G401.6 (cell line): ENCODE measurements around the gene DNASE1L2.

Experiments used
- FAIRE-seq: peaks from 2 replicates; lab custom pipeline; 2012; peaks lifted over from hg19 to GRCh38; lab: Jason Lieb, UNC

Gene DNASE1L2

DNA sequence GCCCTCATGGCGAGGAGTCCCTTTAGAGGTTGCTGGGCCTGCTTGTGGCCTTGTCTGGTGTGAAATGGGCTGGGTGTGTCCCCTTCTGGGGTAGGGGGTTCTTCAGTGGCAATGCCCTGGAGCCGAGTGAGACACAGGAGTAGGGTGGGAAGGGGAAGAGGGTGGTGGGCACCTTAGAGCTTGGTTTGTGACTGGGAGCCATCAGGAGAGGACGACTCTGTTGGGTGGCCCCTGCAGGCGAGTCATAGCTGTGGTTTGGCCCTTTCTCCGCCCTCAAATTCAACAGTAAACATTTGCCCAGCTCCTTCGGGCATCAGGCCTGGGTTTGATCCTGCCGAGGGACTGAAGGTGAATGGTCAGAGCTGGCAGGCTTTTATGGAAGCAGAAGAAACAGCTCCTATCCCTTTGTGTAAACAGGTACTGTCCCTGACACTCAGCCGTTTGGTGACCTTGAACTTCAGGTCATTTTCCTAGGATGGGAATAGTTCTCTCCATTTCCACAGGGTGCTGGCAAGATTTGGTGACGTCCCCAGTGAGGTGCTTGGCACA, 9.9 kb upstream of the DNASE1L2 start:
- FAIRE-seq: no peak

GRCh38 chr16:2226918-2227317, 9.3 kb upstream of the DNASE1L2 start:
- no peak for FAIRE-seq

- FAIRE-seq: no peak
Measured at GRCh38 chr16:2228161-2228824, 8.0 kb upstream of the DNASE1L2 start.

- FAIRE-seq: no peak
Measured at GRCh38 chr16:2229091-2229490, 7.2 kb upstream of the DNASE1L2 start.

DNA sequence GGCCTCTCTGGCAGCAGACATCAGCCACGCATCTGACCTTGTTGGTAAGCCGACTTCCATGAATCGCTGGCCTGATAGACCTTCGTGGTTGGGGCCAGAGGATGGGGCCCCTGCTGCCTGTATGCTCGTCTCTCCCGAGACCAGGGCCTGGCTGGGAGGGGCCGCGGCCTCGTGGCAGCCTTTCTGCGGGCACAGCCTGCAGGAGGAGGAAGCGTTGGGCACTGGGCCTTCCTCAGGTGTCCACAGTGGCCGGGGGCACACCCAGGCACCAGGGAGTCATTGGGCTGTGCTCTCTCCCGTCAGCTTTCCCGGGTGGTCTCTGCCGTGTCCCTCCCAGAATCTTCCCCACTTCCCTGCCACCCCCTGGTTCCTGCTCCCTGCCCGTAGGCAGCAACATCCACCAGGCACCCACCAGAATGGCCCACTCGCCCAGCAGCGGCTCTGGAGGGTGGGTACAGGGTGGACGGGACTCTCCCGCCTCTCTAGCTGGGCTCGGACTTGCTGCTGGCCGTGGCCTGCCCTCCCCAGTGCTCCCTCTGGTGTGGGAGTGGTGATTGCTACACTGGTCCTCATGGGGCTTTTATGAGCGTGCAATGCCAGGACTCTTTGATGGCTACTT, 6.5 kb upstream of the DNASE1L2 start:
- FAIRE-seq: no peak

- FAIRE-seq: no peak
Measured at GRCh38 chr16:2230376-2230775, 5.9 kb upstream of the DNASE1L2 start.

GRCh38 chr16:2231016-2231931, 5.0 kb upstream of the DNASE1L2 start:
- FAIRE-seq: no peak

DNA sequence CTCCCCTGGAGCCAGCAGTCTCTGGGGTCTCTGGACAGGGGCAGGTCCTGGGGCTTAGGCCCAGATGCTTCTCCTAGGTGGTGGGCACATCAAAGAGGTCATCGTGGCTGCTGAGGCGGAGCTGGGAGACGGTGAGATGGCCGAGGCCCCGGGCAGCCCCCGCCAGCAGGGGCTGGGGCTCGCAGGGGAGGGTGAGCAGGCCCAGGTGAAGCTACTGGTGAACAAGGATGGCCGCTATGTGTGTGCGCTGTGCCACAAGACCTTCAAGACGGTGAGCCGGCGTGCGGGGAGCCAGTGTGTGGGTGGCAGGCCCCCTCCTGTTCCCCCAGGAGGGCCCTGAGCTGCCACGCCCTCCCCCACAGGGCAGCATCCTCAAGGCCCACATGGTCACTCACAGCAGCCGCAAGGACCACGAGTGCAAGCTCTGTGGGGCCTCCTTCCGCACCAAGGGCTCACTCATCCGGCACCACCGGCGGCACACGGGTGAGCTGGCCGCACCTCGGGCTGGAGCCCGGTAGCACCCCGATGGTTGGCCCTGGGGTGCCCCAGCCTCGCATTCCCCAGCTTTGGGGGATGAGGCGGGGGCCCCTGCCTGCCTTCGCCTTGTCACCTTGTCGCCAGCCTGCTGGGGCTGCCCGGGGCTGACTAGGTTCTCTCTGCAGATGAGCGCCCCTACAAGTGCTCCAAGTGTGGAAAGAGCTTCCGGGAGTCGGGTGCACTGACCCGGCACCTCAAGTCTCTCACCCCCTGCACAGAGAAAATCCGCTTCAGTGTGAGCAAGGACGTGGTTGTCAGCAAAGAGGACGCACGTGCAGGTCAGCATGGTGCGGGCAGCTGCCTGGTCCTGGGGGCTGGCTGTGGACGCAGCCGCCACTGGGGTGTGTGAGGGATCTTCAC, 3.9 kb upstream of the DNASE1L2 start:
- no peak for FAIRE-seq

DNA sequence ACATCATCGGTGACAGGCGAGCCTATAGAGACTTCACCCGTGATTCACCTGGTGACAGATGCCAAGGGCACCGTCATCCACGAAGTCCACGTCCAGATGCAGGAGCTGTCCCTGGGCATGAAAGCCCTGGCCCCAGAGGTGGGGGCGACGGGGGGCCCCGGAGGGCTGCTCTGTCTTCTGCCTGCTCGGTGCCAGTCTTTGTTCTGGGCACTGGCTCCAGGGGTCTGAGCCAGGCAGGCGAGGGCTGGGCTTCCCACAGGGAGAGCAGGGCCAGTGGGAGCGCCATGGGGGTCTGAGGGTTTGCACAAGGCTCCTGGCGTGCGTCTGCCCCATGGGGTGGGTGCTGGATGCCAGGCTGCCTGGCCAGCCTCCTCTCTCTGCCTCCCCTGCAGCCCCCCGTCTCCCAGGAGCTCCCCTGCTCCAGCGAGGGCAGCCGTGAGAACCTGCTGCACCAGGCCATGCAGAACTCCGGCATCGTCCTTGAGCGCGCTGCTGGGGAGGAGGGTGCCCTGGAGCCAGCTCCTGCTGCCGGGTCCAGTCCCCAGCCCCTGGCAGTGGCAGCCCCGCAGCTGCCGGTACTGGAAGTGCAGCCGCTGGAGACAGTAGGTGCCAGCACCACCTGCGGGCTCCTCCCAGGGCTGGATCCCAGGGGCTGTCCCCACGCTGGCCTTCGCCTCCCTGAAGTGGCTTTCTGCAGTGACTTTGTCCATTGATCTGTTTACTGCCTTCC, 3.0 kb upstream of the DNASE1L2 start:
- no peak for FAIRE-seq

GRCh38 chr16:2233872-2234812, 2.1 kb upstream of the DNASE1L2 start:
- FAIRE-seq: no peak

DNA sequence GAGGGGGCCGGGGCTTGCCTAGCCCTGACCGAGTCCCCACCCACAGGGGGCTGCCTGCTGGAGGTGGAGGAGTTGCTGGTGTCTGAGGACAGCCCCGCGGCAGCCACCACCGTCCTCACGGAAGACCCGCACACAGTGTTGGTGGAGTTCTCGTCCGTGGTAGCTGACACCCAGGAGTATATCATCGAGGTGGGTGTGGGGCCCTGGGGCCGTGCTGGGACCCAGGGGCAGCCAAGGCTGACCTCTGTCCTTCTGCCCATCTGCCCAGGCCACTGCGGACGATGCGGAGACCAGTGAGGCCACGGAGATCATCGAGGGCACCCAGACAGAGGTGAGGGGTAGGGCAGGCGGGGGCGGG, 1.5 kb upstream of the DNASE1L2 start:
- FAIRE-seq: no peak

DNA sequence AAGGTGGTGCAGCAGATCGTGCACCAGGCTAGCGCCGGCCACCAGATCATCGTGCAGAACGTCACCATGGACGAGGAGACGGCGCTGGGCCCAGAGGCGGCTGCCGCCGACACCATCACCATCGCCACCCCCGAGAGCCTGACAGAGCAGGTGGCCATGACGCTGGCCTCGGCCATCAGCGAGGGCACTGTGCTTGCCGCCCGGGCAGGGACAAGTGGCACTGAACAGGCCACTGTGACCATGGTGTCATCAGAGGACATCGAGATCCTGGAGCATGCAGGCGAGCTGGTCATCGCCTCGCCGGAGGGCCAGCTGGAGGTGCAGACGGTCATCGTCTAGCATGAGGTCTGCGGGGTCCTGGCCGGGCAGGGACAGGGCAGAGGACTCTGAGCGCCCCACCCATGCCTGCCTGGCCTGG, 1.0 kb upstream of the DNASE1L2 start:
- no peak for FAIRE-seq

DNA sequence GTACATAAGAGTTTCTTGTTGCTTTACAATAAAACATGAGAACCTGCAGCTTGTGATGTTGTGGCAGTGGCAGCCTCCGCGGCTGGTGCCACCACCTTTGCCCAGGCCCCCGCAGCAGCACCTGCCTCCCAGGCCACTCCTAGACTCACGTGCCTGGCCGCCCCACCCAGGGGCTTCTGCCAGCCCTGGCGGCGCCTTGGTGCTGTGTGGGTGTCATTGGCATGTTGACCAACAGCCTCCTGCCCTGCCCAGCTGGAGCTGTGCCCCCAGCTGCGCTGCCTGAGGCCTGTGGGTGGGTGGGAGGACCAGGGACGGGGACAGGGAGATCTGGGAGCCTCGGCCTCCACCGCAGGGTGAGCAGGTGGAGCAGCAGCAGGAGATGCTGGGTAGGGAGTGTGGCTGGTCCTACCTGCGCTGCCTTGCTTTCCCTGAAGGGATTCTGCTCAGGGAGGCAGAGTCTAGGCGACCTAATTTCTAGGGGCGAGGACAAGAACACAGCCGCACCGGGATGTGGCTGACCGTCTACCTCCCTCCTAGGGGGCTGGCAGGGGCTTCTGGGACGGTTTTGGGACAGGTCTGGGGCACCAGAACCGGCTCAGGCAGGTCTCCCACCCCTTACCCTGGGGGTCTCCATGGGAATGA, 428 bp upstream of the DNASE1L2 start:
- no peak for FAIRE-seq

GRCh38 chr16:2237102-2237482, 848 bp downstream of the DNASE1L2 start:
- no peak for FAIRE-seq

GRCh38 chr16:2237493-2238149, 1.4 kb downstream of the DNASE1L2 start:
- FAIRE-seq: no peak

GRCh38 chr16:2238150-2238837, 2.0 kb downstream of the DNASE1L2 start:
- no peak for FAIRE-seq

GRCh38 chr16:2238838-2239675, 2.8 kb downstream of the DNASE1L2 start:
- FAIRE-seq: no peak
